GM18499 (cell line): Measurements from ENCODE around the gene DNAH9.

Source experiments
- ATAC-seq: cut with Tn5 transposase; IDR thresholded peaks from one replicate; pipeline ENCODE4 v1.9.1; 2021; ENCODE audit warnings: moderate number of reproducible peaks; ENCODE audit not compliant: insufficient read depth, unreplicated experiment

Gene DNAH9

GRCh38 chr17:11738151-11738550, 139.9 kb downstream of the DNAH9 start:
- ATAC-seq, result no peak

DNA sequence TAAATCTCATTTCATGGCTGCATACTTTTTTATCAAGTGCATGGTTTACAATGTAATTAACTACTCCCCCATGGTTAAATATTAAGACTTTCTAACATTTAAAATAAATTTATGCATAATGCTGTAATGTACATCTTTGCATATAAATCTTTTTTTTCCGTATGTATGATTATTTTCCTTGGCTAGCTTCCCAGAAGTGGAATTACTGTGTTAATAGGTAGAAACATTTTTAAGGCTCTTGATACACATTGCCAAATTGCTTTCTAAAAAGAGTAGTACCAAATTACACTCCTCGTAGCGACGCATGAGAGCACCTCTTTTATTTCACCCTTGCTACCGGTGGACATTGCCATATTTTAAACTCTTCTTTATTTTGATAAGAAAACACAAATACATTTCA, 141.1 kb downstream of the DNAH9 start:
- no peak for ATAC-seq

DNA sequence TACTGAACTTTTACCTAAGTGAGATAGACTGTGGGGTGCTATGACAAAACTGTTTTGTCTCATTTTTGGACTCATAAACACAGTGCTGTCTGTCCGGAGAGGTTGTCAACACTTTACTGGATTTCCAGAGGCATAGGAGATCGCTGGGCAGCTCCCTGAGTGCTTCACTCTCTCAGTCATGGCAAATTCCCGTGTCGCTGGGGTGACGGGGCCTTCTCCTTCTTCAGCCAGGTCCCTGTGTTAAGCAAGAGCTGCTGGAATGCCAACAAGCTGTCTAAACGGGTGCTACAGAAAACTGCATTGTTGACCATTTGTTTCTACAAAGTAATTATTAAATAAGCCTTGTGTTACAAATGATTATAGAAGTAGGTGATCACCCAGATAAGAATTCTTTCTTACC, 141.6 kb downstream of the DNAH9 start:
- ATAC-seq, result no peak

GRCh38 chr17:11742886-11743285, 144.6 kb downstream of the DNAH9 start:
- no peak for ATAC-seq

GRCh38 chr17:11744696-11745095, 146.4 kb downstream of the DNAH9 start:
- no peak for ATAC-seq

DNA sequence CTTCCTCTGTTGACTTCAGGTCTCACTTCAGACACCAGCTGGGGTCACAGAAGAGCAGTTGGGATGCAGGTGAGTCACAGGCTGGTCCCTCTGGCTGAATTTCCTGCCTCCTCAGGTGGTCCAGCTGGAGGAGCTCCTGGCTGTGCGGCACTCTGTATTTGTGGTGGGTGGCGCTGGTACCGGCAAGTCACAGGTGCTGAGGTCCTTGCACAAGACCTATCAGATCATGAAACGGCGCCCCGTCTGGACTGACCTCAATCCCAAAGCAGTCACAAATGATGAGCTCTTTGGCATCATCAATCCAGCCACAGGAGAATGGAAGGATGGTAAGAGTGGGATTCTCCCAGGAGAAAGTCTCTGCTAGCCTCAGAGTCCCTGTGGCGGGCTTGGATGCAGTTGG, 149.2 kb downstream of the DNAH9 start:
- no peak for ATAC-seq

GRCh38 chr17:11757815-11758214, 159.5 kb downstream of the DNAH9 start:
- no peak for ATAC-seq

DNA sequence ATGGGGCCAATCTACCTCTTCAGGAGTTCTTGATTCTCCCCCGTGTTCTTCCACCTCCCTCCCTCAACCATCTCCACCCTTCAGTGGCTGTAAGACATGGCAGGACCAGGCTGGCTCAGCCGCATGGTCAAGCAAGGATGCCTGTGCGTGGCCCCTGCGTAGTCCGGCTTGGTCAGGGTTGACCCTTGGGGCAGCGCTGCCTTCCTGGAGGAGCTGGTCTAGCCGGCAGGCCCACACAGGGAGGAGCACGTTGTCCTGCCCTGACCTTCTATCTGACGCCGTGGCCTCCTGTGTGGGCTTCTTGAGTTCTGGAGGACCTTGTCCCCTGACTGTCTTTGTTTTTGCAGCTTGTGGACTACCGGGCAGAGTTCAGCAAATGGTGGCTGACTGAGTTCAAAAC, 169.8 kb downstream of the DNAH9 start:
- no peak for ATAC-seq

DNA sequence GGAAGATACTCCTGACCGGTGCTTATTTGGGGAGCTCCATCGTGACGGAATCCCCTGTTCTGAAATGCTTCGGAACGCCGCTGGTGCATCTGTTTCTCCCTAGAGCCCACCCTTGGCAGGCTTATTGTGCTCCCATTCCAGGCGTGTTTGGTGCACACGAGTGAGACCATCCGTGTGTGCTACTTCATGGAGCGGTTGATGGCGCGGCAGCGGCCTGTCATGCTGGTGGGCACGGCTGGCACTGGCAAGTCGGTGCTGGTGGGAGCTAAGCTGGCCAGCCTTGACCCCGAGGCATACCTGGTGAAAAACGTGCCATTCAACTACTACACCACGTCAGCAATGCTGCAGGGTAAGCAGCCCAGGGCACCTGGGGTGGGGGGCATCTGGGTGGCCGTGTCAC, 170.7 kb downstream of the DNAH9 start:
- ATAC-seq, result no peak

GRCh38 chr17:11772031-11772430, 173.8 kb downstream of the DNAH9 start:
- ATAC-seq, result no peak

GRCh38 chr17:11779892-11780291, 181.6 kb downstream of the DNAH9 start:
- ATAC-seq, result no peak

- no peak for ATAC-seq
Measured at GRCh38 chr17:11780621-11781020, 182.4 kb downstream of the DNAH9 start.

DNA sequence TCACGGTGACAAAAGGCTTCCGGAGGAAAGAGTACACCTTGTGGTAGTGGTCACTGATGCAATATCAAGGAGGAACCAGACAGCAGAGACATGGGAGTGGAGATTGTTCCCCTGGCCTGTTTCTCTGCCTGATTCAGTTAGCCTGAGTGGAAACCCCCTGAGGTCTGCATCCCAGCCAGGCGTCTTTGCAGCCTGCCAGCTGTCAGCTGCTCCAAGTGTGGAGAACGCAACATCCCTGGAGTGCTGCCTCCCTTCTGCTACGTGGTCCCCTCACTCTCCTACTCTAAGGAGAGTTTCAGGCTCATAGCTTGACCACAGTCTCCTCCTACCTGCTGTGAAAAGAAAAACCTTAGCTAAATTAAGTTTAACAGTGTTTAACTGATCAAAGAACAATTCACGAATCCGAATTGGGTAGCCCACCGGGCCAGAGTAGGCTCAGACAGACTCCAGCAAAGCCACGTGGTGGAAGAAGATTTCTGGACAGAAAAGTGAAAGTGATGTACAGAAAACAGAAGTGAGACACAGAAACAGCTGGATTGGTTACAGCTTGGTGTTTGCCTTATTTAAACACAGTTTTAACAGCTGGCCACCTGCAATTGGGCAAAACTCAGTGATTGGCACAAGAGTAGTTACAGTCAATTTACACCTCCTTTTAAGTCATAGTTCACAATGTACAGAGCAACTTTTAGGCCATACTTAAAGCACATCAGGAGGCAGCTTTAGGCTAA, 188.6 kb downstream of the DNAH9 start:
- ATAC-seq, result no peak

- no peak for ATAC-seq
Measured at GRCh38 chr17:11795906-11796305, 197.6 kb downstream of the DNAH9 start.

GRCh38 chr17:11797803-11798202, 199.5 kb downstream of the DNAH9 start:
- no peak for ATAC-seq

- ATAC-seq, result no peak
Measured at GRCh38 chr17:11803231-11803969, 205.1 kb downstream of the DNAH9 start.

- no peak for ATAC-seq
Measured at GRCh38 chr17:11805138-11805537, 206.9 kb downstream of the DNAH9 start.

- no peak for ATAC-seq
Measured at GRCh38 chr17:11805952-11806351, 207.7 kb downstream of the DNAH9 start.

DNA sequence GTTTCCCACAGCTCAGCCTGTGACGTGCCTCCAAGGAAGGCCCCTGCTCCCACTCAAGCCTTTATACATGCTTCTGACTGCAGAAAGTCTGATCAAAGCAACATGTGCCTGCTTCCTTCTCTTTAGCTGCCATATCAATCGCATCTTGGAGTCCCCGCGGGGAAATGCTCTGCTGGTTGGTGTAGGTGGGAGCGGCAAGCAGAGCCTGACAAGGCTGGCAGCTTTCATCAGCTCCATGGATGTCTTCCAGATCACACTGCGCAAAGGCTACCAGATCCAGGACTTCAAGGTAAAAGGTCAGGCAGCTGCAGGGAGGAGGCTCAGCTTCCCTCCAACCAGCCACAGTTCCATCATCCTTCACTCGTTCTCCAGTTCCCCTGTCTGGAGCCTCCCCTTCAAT, 209.3 kb downstream of the DNAH9 start:
- no peak for ATAC-seq

DNA sequence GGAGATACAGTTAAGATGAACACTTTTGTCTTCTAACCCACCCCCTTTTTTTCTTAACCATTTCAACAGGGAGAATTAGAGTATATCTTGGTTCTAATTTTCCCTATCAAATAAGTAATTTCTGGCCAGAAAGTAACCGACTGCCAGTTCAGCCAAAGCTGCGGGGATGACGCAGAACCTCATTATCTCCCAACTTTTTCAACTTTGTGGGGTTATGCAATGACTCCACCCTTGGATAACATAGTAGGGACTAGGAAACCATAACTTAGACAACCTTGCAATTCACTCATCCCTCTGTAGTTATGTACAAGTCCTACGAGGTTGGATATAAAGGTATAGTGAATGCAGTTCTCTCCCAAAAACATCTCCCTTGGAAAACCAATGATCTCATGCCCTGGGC, 215.0 kb downstream of the DNAH9 start:
- no peak for ATAC-seq

GRCh38 chr17:11813871-11814270, 215.6 kb downstream of the DNAH9 start:
- no peak for ATAC-seq

GRCh38 chr17:11814655-11815262, 216.5 kb downstream of the DNAH9 start:
- no peak for ATAC-seq
